Endometrial microvascular endothelial cells (primary cell): ENCODE results near the gene INTU. TPM values are rescaled to one million over a fixed set of nuclear protein-coding genes. Genes with fewer than 3 reads are reported as not detected.

Experiments used
- in situ Hi-C: cut with HindIII; loops from 2 replicates; pipeline ENCODE4 v1.10.0; 2017; ENCODE audit warnings: low sequenced_read_pairs, low pct_unique_long_range_greater_than_20kb; ENCODE audit errors: inconsistent ontology term
- total RNA-seq: library from RNA; depleted of rRNA; stranded (reverse); fragments of >200 nt; gene quantifications from one replicate; pipeline ENCODE4 v1.2.3, GENCODE V29; 2015; ENCODE audit errors: inconsistent ontology term

The INTU gene
- total RNA-seq, 1 donor from 2014 or later = 2.1 TPM

DNA sequence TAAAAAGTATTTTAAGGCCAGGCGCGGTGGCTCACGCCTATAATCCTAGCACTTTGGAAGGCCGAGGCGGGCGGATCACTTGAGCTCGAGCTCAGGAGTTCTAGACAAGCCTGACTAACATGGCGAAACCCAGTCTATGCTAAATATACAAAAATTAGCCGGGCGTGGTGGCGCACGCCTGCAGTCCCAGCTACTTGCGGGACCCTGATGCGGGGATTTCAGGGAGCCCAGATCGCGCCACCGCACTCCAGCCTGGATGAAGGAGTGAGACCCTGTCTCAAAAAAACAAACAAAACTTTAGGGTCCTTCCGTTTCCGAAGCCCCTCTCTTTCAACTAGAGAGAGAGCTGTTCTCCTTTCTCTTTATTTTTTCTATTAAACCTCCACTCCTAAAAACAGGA, 98.6 kb downstream of the INTU start:
- in situ Hi-C loops = no loop called here

- in situ Hi-C loops = no loop called here
Measured at GRCh38 chr4:127732623-127733328, 100.0 kb downstream of the INTU start.

GRCh38 chr4:127734976-127735375, 102.2 kb downstream of the INTU start:
- in situ Hi-C loops = no loop called here

DNA sequence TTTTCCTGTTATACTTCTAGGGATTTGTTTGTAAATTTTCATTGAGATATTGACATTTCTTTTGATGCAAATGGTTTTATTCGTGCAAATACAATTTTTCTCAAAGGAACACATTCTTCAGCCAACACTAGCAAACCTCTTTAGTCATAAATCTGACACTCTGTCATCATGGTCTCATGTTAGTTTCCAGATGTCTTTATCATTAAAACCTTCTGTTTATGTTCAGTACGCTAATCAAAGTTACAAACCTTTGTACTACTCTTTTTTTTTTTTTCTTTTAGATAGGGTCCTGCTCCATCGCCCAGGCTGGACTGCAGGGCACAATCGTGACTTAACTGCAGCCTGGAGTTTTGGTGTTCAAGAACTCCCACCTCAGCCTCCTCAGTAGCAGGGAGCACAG, 104.5 kb downstream of the INTU start:
- in situ Hi-C loops = no loop called here

DNA sequence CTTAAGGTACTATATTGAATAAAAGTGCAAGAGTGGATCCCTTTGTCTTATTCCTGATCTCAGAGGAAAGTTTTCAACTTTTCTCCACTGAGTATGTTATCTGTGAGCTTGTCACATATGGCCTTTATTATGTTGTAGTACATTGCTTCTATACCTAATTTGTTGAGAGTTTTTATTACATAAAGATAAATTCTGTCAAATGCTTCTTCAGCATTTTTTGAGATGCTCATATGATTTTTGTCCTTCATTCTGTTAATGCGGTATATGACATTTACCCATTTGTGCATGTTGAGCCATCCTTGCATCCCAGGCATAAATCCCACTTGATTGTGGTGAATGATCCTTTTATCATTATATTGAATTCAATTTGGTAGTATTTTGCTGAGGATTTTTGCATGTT, 108.5 kb downstream of the INTU start:
- in situ Hi-C loops = no loop called here

- in situ Hi-C loops = no loop called here
Measured at GRCh38 chr4:127747883-127748282, 115.1 kb downstream of the INTU start.

GRCh38 chr4:127748957-127749356, 116.2 kb downstream of the INTU start:
- in situ Hi-C loops = no loop called here

- in situ Hi-C loops = no loop called here
Measured at GRCh38 chr4:127756906-127757305, 124.1 kb downstream of the INTU start.

DNA sequence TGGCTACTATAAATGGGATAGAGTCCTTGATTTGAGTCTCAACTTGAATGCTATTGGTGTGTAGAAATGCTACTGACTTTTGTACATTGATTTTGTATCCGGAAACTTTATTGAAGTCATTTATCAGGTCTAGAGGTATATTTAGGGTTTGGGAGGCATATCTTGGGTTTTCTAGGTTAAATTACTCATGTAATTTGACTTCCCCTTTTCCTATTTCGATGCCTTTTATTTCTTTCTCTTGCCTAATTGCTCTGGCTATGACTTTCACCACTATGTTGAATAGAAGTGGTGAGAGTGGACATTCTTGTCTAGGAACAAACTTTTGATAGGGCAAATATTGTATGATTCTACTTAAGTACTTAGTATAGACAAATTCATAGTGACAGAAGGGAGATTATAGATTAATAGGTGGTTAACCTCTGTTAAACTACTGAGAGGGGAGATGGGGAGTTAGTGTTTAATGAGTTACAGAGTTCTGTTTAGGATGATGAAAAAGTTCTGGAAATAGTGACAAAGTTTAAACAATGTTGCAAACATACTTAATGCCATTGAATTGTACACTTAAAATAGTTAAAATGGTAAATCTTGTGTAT, 126.6 kb downstream of the INTU start:
- in situ Hi-C loops = no loop called here

GRCh38 chr4:127759893-127760292, 127.1 kb downstream of the INTU start:
- in situ Hi-C loops = no loop called here

DNA sequence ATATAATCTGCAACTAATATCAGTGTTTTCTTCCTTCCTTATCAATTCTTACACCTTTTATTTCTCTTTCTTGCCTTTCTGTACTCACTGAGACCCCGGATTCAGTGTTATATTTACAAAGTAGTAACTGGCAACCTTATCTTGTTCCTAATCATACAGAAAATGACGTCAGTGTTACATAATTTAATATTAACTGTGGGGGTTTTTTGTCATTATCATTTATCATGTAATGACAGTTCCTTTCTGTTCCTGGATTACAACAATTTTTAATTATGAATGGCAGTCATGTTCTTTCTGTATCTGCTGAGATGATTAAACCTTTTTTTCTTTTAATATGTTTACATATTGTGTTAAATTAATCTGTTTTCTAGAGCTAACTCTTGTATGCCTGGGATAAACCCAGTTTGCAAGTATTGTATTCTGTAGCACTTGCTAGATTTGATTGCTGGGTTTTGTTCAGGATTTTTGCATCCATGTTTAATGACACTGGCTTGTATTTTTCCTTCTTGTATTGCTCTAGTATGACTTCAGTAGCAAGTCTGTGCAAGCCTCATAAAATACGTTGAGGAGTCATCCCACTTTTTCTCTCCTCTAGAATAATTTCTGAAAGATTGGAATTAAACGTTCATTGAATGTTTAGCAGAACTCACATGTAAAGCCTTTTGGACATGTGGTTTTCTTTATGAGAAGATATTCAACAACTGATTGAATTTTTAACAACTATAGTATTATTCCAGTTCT, 138.9 kb downstream of the INTU start:
- in situ Hi-C loops = no loop called here

- in situ Hi-C loops = no loop called here
Measured at GRCh38 chr4:127772769-127773671, 140.3 kb downstream of the INTU start.

- in situ Hi-C loops = no loop called here
Measured at GRCh38 chr4:127775843-127776242, 143.1 kb downstream of the INTU start.

Other genes starting within 250 kb of the INTU start
- gene SLC25A31, start 97.4 kb downstream of the INTU start, total RNA-seq = not detected
- gene HSPA4L, start 149.4 kb downstream of the INTU start, total RNA-seq = 7.5 TPM
- gene PLK4, start 247.9 kb downstream of the INTU start, total RNA-seq = 29.5 TPM